NCI-H2171 treated with DMSO at 0.1 percent for 48 hours (cell line): ENCODE results near the gene XPO6.
A peak's percentile ranks its signal among the peaks of the same experiment; 100 is the strongest.

Experiments
- DNase-seq: peaks from one replicate; lab custom pipeline; 2025; lab: John Stamatoyannopoulos, UW

XPO6 gene

GRCh38 chr16:28089205-28089991, 122.4 kb downstream of the XPO6 start:
- DNase-seq = no peak

GRCh38 chr16:28087675-28088300, 124.0 kb downstream of the XPO6 start:
- no peak for DNase-seq

- no peak for DNase-seq
Observed at GRCh38 chr16:28087140-28087660, 124.6 kb downstream of the XPO6 start.

DNA sequence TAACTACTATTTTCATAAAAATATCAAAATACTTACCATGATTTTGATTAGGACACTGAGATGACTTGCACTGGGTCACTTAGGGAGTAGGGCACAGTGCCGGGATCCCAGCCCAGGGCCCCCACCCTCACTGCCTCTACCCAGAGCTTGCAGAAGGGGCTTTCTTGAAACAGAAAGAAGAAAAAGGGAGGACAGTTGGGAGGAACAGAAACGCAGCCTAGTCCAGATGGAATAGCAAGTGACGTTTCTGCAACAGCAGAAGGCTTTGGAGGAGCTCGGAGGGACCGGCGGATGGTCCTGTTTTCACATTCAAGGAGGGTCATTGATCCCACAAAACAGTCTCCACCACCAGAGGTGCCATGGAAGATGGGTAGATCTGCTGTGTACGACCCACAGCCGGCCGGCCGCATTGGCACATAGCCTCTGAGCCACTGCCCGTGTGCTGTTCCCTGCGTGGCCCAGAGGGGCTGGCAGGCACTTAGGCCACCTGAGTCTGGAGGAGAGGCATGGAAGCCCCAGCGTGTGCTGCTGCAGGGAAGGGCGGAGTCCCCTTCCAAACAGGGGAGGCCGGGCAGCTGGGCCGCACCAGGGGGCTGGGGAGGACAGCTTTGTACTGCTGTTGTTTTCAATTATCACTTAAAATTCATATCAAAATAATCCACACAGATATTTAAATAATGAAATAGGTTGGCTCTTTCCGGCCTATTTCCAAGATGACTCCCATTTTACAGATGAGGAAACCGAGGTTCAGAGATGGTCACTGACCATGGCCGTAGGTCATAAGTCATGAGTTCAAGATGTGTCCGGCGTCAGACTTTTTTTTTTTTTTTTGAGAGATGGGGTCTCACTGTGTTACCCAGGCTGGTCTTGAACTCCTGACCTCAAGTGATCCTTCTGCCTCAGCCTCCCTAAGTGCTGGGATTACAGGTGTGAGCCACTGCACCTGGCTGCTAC, 125.3 kb downstream of the XPO6 start:
- DNase-seq = no peak

- DNase-seq = no peak
Observed at GRCh38 chr16:28085389-28086171, 126.2 kb downstream of the XPO6 start.

DNA sequence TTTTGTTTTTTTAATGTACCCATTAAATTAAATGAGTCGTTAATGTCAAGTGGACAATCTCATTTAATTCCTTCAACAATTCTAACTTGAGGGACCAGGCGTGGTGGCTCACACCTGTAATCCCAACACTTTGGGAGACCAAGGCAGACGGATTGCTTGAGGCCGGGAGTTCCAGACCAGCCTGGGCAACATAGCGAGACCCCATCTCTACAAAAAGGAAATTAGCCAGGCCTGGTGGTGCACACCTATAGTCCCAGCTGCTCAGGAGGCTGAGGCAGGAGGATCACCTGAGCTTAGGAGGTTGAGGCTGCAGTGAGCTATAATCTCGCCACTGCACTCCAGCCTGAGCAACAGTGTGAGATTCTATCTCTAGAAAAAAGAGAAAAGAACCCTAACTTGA, 127.6 kb downstream of the XPO6 start:
- no peak for DNase-seq

- DNase-seq = no peak
Observed at GRCh38 chr16:28082624-28083023, 129.1 kb downstream of the XPO6 start.

DNA sequence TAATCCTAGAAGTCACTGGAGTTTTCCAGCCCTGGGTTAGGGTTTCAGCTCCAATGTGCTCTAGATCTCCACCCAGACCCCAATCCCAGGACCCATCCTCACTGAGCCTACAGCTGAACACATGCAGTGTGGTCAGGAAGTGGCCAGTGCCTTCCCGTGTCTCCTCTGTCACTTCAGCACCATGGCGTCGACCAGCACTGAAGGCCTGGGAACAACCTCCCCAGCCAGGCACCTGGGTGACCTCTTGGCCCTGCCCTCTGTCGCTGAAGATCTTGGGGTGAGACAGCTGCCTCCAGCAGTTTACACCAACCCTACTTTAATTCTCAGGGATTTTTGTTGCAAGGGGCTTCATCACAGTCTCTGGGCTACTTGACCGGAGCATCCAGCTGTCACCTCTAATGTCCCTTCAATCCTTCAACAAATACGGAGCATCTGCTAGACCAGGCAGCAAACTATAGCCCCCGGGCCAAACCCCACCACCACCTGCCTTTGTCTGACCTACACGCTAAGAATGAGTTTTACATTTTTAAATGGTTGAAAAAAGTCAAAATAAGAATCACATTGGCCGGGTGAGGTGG, 130.3 kb downstream of the XPO6 start:
- no peak for DNase-seq

DNA sequence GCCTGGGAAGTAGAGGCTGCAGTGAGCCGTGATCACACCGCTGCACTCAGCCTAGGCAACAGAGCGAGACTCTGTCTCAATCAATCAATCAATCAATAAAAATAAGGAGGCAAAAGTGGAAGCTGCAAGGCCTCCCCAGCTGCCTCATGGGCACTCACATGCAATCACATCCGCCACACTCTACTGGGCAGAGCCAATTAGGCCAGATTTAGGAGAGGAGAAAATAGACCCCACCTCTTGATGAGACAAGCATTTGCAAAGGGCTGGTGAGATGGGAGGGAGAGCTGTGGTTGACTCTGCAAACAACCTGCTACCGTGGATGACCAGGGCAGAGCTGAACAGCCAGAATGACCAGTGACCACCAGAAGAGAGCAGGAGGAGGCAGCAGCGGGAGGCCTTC, 133.5 kb downstream of the XPO6 start:
- DNase-seq = no peak

DNA sequence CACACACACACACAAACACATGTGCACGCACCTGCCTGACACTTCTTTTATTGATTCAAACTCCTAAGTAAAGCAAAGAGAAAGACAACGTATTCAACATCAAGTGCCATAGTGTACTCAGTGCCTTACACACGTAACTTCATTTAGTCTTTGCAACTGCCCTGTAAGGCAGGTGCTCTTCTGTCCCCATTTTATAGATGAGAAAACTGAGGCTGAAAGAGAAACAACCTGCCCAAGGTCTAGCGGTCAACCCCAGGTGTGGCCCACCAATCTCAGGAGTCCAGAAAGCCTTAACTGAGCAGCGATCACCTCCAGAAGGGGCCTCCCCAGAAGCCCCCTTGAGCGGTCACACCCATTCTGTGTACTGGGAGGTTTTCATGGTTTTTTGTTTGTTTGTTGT, 137.9 kb downstream of the XPO6 start:
- no peak for DNase-seq

- no peak for DNase-seq
Observed at GRCh38 chr16:28072087-28072486, 139.7 kb downstream of the XPO6 start.

DNA sequence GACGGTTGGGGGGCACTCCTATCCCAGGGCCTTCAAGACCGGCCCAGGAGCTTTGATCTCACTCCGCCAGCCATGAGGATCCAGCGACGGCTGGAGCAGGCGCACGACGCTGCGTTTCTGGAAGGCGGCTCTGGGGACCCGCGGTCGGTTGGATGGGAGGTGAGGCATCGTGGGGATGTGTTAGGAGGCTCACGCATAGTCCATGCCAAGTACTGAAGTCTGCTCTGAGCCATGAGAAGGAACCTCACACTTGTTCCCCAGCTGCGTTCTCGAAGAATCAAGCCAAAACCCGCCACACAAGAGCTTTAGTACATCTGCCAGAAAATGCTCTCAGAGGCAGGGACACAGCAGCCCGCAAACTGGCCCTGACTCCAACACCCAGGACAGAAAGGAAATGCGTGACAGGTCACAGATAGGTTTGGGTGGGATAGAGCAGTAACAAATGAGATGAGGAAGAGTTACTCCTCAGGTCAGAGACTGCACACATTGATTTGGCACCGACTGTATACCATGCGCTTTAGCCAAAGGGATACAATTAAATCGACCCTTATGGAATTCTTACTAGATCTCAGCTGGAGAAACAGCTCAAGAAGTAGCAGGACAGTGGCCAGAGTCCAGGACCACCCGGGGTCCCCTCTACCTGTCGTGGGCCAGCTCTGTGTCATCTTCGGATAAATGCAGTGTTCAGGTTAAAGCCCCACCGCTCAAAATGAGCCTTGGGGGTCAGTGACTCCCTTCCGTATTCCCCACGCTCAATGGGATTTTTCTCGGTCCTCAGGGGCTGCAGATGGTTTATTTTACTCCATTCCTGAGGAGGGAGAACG, 141.6 kb downstream of the XPO6 start:
- DNase-seq = no peak

GRCh38 chr16:28068976-28069375, 142.8 kb downstream of the XPO6 start:
- no peak for DNase-seq

DNA sequence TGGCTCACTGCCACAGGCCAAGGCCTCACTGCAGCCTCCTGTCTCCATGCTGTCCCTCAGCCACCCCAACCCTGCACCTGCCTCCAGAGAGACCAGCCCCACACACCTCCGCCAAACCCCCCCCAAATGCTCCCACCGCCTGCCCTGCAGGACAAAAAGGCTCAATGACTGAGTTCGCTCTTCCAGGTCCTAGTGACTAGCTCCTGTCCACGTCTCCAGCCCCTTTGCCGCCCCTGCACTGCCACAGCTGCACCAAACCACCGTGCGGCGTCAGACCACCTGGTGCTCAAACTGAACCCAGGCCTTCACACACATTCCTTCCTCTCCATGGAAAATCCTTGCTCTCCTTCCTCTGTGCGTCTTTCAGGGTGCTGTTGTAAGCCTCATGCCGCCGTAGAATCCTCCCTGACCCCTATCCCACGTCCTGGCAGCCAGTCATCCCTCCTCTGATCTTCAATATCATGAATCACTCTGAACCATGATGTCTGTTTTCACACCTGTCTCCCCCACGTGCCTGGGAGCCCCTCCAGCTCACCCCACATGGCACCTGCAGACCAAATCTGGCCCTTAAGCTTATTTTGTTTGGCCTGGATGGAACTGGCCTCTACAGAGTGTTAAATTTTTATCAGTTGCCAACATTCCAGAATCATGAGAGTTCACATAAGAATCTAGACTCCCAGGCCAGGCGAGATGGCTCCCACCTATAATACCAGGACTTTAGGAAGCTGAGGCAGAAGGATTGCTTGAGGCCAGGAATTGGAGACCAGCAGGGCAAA, 144.0 kb downstream of the XPO6 start:
- DNase-seq = no peak

GRCh38 chr16:28064706-28065249, 147.0 kb downstream of the XPO6 start:
- no peak for DNase-seq

DNA sequence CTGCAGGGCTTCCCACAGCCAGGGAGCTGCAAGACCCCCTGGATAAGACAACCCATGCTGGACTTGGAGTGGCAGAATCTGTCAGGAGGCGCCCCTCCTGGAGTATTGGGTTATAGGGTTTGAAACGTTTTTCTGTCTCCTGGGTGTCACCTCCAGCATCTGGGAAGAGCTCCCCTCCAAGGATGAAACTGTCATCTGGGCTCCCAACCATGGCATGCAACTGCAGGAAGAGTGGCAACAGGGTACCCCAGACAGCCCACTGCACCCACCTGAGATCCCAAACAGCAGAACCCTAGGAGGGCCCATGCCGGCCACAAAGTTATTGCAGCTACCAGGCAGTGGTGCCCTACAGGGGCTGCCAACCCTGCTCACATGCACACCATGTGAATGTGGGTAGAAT, 147.6 kb downstream of the XPO6 start:
- DNase-seq = no peak

- DNase-seq = peak; percentile 28
Observed at GRCh38 chr16:28063591-28064061, 148.1 kb downstream of the XPO6 start, which contains the start of gene GSG1L. TSS of gene GSG1L (minus strand) at chr16:28063714. CDS start at chr16:28063424, 290 bp downstream.

GRCh38 chr16:28062847-28063521, 148.8 kb downstream of the XPO6 start:
- DNase-seq = no peak
